HCT116 (cell line): ENCODE measurements around the gene LMBR1. TPM values are rescaled to one million over a fixed set of nuclear protein-coding genes. Genes with fewer than 3 reads are reported as not detected.

Experiments
- ATAC-seq: fragments of 200-7000 bp; cut with Tn5 transposase; 2 replicates; pipeline ENCODE4 v1.9.1; 2020; ENCODE audit warnings: mild to moderate bottlenecking, moderate library complexity
- BruUV-seq: library from RNA; stranded (reverse); fragments of 400-500 nt; replicated peaks from 2 replicates; lab custom pipeline; 2021; lab: Mats Ljungman, UMichigan
- CTCF ChIA-PET: fragments of 300-600 bp; sonication (Branson Sonifier 250); formaldehyde crosslinking; loops from one replicate; lab custom pipeline; 2021; ENCODE audit warnings: antibody characterized with exemption; lab: Charles Lee
- POLR2A ChIA-PET: fragments of 300-600, 350-600 bp; sonication (Branson Sonifier 250); formaldehyde crosslinking; loops from one replicate; lab custom pipeline; 2021; ENCODE audit warnings: antibody characterized with exemption; lab: Charles Lee
- RAD21 ChIA-PET, 2 experiments: fragments of 300-600 bp; sonication (Branson Sonifier 250); formaldehyde crosslinking; loops; one replicate each; lab custom pipeline; 2023; ENCODE audit warnings: low total read pairs in 2 of 2; ENCODE audit not compliant: uncharacterized antibody in 2 of 2, unreplicated experiment in 2 of 2, low non-redundant PET in 1 of 2; lab: Charles Lee
- DNase-seq: peaks from one replicate; pipeline ENCODE4 v3.0.0-alpha.2; 2010; ENCODE audit warnings: low read depth, low spot score
- H2AFZ ChIP-seq: fragments of 200-600 bp; shearing (Covaris generic), sonication (generic); 2 replicates; pipeline ENCODE4 v1.6.1; 2017; ENCODE audit warnings: low read depth, mixed run types, mixed read lengths, antibody characterized with exemption, low read length; ENCODE audit not compliant: poor library complexity, severe bottlenecking
- H3K27ac ChIP-seq: 2 replicates; pipeline ENCODE4 v1.5.1; 2012; ENCODE audit warnings: low read depth, low read length
- H3K27me3 ChIP-seq: fragments of 200-600 bp; sonication (generic); 2 replicates; pipeline ENCODE4 v1.6.1; 2016; ENCODE audit warnings: mixed run types, low read length, mixed read lengths; ENCODE audit not compliant: insufficient read depth
- H3K36me3 ChIP-seq, 2 experiments: fragments of 200-500 bp in 1 of 2; fragments of 200-600 bp in 1 of 2; sonication (Bioruptor generic) in 1 of 2; sonication (generic) in 1 of 2; 2 replicates each; pipeline versions ENCODE4 v1.5.1 to v1.6.1; 2014 to 2016; ENCODE audit warnings: low read length in 2 of 2, inconsistent platforms in 1 of 2, mixed read lengths in 1 of 2, mixed run types in 1 of 2; ENCODE audit not compliant: insufficient read depth in 2 of 2, control insufficient read depth in 1 of 2
- H3K4me1 ChIP-seq, 2 experiments: fragments of 200-600 bp in 1 of 2; sonication (generic) in 1 of 2; 2 replicates each; pipeline versions ENCODE4 v1.5.1 to v1.6.1; 2012 to 2017; ENCODE audit warnings: low read length in 2 of 2, inconsistent platforms in 1 of 2, mild to moderate bottlenecking in 1 of 2, mixed read lengths in 1 of 2, mixed run types in 1 of 2, moderate library complexity in 1 of 2; ENCODE audit not compliant: insufficient read depth in 2 of 2, control insufficient read depth in 1 of 2
- H3K4me2 ChIP-seq: fragments of 200-600 bp; sonication (generic); 2 replicates; pipeline ENCODE4 v1.6.1; 2017; ENCODE audit warnings: mixed run types, low read length, mixed read lengths
- H3K4me3 ChIP-seq, 2 experiments: fragments of 200-600 bp in 1 of 2; sonication (generic) in 1 of 2; replicated peaks in 1 of 2; 2 replicates each; pipeline ENCODE4 v1.5.1; 2011 to 2016; ENCODE audit warnings: low read length in 2 of 2, control low read depth in 1 of 2, low read depth in 1 of 2, mild to moderate bottlenecking in 1 of 2, mixed read lengths in 1 of 2, mixed run types in 1 of 2
- H3K79me2 ChIP-seq: fragments of 200-600 bp; sonication (generic); 2 replicates; pipeline ENCODE4 v1.6.1; 2017; ENCODE audit warnings: mild to moderate bottlenecking, mixed run types, low read length, moderate library complexity, mixed read lengths; ENCODE audit not compliant: insufficient read depth
- H3K9ac ChIP-seq: fragments of 200-600 bp; sonication (generic); 2 replicates; pipeline ENCODE4 v1.6.1; 2016; ENCODE audit warnings: low read length, mixed read lengths
- H3K9me2 ChIP-seq: fragments of 200-600 bp; sonication (generic), shearing (Covaris generic); 2 replicates; pipeline ENCODE4 v1.6.1; 2017; ENCODE audit warnings: mixed run types, mild to moderate bottlenecking, moderate library complexity; ENCODE audit not compliant: insufficient read depth
- H3K9me3 ChIP-seq, 2 experiments: fragments of 200-500 bp in 1 of 2; fragments of 200-600 bp in 1 of 2; sonication (Bioruptor generic) in 1 of 2; sonication (generic) in 1 of 2; 2 replicates each; pipeline ENCODE4 v1.6.1; 2014 to 2017; ENCODE audit warnings: low read length in 2 of 2, mixed read lengths in 2 of 2, inconsistent platforms in 1 of 2, low read depth in 1 of 2, mild to moderate bottlenecking in 1 of 2, mixed run types in 1 of 2, moderate library complexity in 1 of 2; ENCODE audit not compliant: control insufficient read depth in 1 of 2, insufficient read depth in 1 of 2
- H4K20me1 ChIP-seq: fragments of 200-600 bp; sonication (generic), shearing (Covaris generic); 2 replicates; pipeline ENCODE4 v1.6.1; 2017; ENCODE audit warnings: mixed run types, mild to moderate bottlenecking, moderate library complexity; ENCODE audit not compliant: insufficient read depth
- ATF3 ChIP-seq: IDR thresholded peaks from 2 replicates; pipeline ENCODE4 v1.6.1; 2012
- CEBPB ChIP-seq: IDR thresholded peaks from 2 replicates; pipeline ENCODE4 v1.6.1; 2012; ENCODE audit warnings: low read depth
- CTCF ChIP-seq, 3 experiments: fragments of 200-600 bp in 1 of 3; sonication (generic) in 1 of 3; IDR thresholded peaks in 2 of 3; conservative IDR thresholded peaks in 1 of 3; 2 replicates each; pipeline ENCODE4 v1.5.1; 2012 to 2017; ENCODE audit warnings: low read depth in 2 of 3, low read length in 2 of 3, antibody characterized with exemption in 1 of 3, borderline replicate concordance in 1 of 3, control low read depth in 1 of 3, mild to moderate bottlenecking in 1 of 3, mixed read lengths in 1 of 3, mixed run types in 1 of 3, moderate library complexity in 1 of 3; ENCODE audit not compliant: insufficient read depth in 1 of 3
- EGR1 ChIP-seq: IDR thresholded peaks from 2 replicates; pipeline ENCODE4 v1.6.1; 2012; ENCODE audit warnings: low read depth
- EZH2 ChIP-seq: fragments of 200-600 bp; sonication (generic); IDR thresholded peaks from 2 replicates; pipeline ENCODE4 v1.6.1; 2017; ENCODE audit warnings: antibody characterized with exemption, mixed run types
- EZH2phosphoT487 ChIP-seq: fragments of 200-600 bp; IDR thresholded peaks from 2 replicates; pipeline ENCODE4 v1.6.1; 2018; ENCODE audit warnings: antibody characterized with exemption, borderline replicate concordance
- FOSL1 ChIP-seq: IDR thresholded peaks from 2 replicates; pipeline ENCODE4 v1.6.1; 2012; ENCODE audit warnings: low read depth
- JUND ChIP-seq: IDR thresholded peaks from 2 replicates; pipeline ENCODE4 v1.6.1; 2012
- MAX ChIP-seq: IDR thresholded peaks from 2 replicates; pipeline ENCODE4 v1.6.1; 2012
- POLR2AphosphoS5 ChIP-seq: IDR thresholded peaks from 2 replicates; pipeline ENCODE4 v1.6.1; 2011; ENCODE audit warnings: mild to moderate bottlenecking, low read depth, low read length, moderate library complexity
- RAD21 ChIP-seq: IDR thresholded peaks from 2 replicates; pipeline ENCODE4 v1.6.1; 2012; ENCODE audit warnings: low read depth, mild to moderate bottlenecking
- REST ChIP-seq: IDR thresholded peaks from 2 replicates; pipeline ENCODE4 v1.6.1; 2012; ENCODE audit warnings: low read depth
- SIN3A ChIP-seq: IDR thresholded peaks from 2 replicates; pipeline ENCODE4 v1.6.1; 2012; ENCODE audit warnings: low read depth
- SP1 ChIP-seq: IDR thresholded peaks from 2 replicates; pipeline ENCODE4 v1.6.1; 2012; ENCODE audit warnings: low read depth
- SRF ChIP-seq: IDR thresholded peaks from 2 replicates; pipeline ENCODE4 v1.6.1; 2012; ENCODE audit warnings: low read depth
- TCF7L2 ChIP-seq: IDR thresholded peaks from 2 replicates; pipeline ENCODE4 v1.7.0; 2011; ENCODE audit warnings: borderline replicate concordance, inconsistent platforms; ENCODE audit not compliant: insufficient read depth, insufficient read length; ENCODE audit errors: extremely low read depth
- YY1 ChIP-seq: IDR thresholded peaks from 2 replicates; pipeline ENCODE4 v1.6.1; 2011; ENCODE audit warnings: low read length, low read depth, moderate library complexity, mild to moderate bottlenecking; ENCODE audit not compliant: insufficient replicate concordance; ENCODE audit errors: extremely low read depth
- ZBTB33 ChIP-seq: IDR thresholded peaks from 2 replicates; pipeline ENCODE4 v1.6.1; 2011; ENCODE audit warnings: mild to moderate bottlenecking, low read length, moderate library complexity; ENCODE audit not compliant: insufficient replicate concordance; ENCODE audit errors: extremely low read depth
- ZNF274 ChIP-seq: fragments of 200-500 bp; sonication (Bioruptor generic); IDR thresholded peaks from 2 replicates; pipeline ENCODE4 v1.6.1; 2014; ENCODE audit warnings: mild to moderate bottlenecking, low read depth, low read length, inconsistent platforms
- intact Hi-C: fragments of 100-400 bp; cut with micrococcal nuclease; formaldehyde crosslinking; loops from 2 replicates; pipeline ENCODE4 v1.10.0; 2022
- total RNA-seq: library from RNA; stranded (reverse); gene quantifications from one replicate; pipeline ENCODE4 v1.2.1, GENCODE V29; 2021; ENCODE audit not compliant: unreplicated experiment

Gene LMBR1
- total RNA-seq, 1 experiment from 2014 or later: 84.0 TPM

- ChIA-PET POLR2A (no interaction called here), RAD21 (no interaction called here), CTCF (no interaction called here)
- intact Hi-C loops: no loop called here
- TF ChIP-seq TCF7L2 (no peak), EZH2 (no peak), ATF3 (no peak), ZBTB33 (no peak), REST (no peak), ZNF274 (no peak), JUND (no peak), CEBPB (no peak), SRF (no peak), EZH2phosphoT487 (no peak), YY1 (no peak), EGR1 (no peak), SP1 (no peak), MAX (no peak), FOSL1 (no peak), POLR2AphosphoS5 (no peak), CTCF (IDR thresholded peaks at IDR 0.05 in 2 of 3, conservative IDR thresholded peaks at IDR 0.05 in 1 of 3; ENCODE audit: borderline replicate concordance in 1 of 3, insufficient read depth in 1 of 3, low read depth in 2 of 3, low read length in 2 of 3) (no peak), SIN3A (no peak), RAD21 (no peak)
- H3K9ac ChIP-seq: no peak overlapping the region
- ATAC-seq: no peak
- no peaks in the 10 kb centered on the region for H3K9me2 ChIP-seq
- H4K20me1 ChIP-seq: 0 out of 2 replicates have a peak, but pooled peaks cover under 1% of the 10 kb centered on the region
- no peaks in the 10 kb centered on the region for H3K9me3 ChIP-seq
- H3K27me3 ChIP-seq: no peaks in the 10 kb centered on the region
- H2AFZ ChIP-seq: no peak overlapping the region
- peaks cover 82% of the 10 kb centered on the region for H3K79me2 ChIP-seq
- H3K4me3 ChIP-seq: no peak overlapping the region
- H3K4me2 ChIP-seq: no peak overlapping the region
- no peak overlapping the region for H3K27ac ChIP-seq
- no peaks in the 10 kb centered on the region for H3K36me3 ChIP-seq
- no peaks in the 10 kb centered on the region for H3K4me1 ChIP-seq
- DNase-seq: no peak
- BruUV-seq: no TSS peak
Observed at GRCh38 chr7:156840134-156840533, 52.8 kb downstream of the LMBR1 start.
